ENCODE data around the gene MUC6. TPM values are rescaled to one million over a fixed set of nuclear protein-coding genes. Genes with fewer than 3 reads are reported as not detected.

The MUC6 gene
- total RNA-seq, 1 donor from 2014 or later = not detected

- Mint-ChIP-seq H3K9me3 (peaks cover 13% of the 10 kb centered on the region), H3K36me3 (ENCODE audit: low read depth) (peaks cover 13% of the 10 kb centered on the region), H3K27ac (ENCODE audit: unreplicated experiment) (no peak overlapping the region), H3K4me1 (no peaks in the 10 kb centered on the region), H3K4me3 (no peak overlapping the region), H3K27me3 (ENCODE audit: low read depth) (no peaks in the 10 kb centered on the region)
- no peak for DNase-seq (ENCODE audit: low read depth, low spot score)
- TF ChIP-seq CTCF (conservative IDR thresholded peaks at IDR 0.05) = no peak
Observed at GRCh38 chr11:1012291-1012690, 24.2 kb downstream of the MUC6 start.

GRCh38 chr11:1011320-1011698 lies 25.2 kb downstream of the MUC6 start:
- Mint-ChIP-seq H3K27ac (ENCODE audit: unreplicated experiment) (peak overlapping the region; percentile 57), H3K4me1 (no peaks in the 10 kb centered on the region), H3K36me3 (ENCODE audit: low read depth) (peaks cover 3% of the 10 kb centered on the region), H3K27me3 (ENCODE audit: low read depth) (no peaks in the 10 kb centered on the region), H3K9me3 (peaks cover 4% of the 10 kb centered on the region), H3K4me3 (no peak overlapping the region)
- TF ChIP-seq CTCF (conservative IDR thresholded peaks at IDR 0.05) = no peak
- DNase-seq (ENCODE audit: low read depth, low spot score) = no peak

GRCh38 chr11:1010551-1011319 lies 25.8 kb downstream of the MUC6 start:
- Mint-ChIP-seq H3K4me3 (no peak overlapping the region), H3K4me1 (no peaks in the 10 kb centered on the region), H3K9me3 (no peaks in the 10 kb centered on the region), H3K27ac (ENCODE audit: unreplicated experiment) (no peak overlapping the region), H3K27me3 (ENCODE audit: low read depth) (no peaks in the 10 kb centered on the region), H3K36me3 (ENCODE audit: low read depth) (no peaks in the 10 kb centered on the region)
- TF ChIP-seq CTCF (conservative IDR thresholded peaks at IDR 0.05) = no peak
- no peak for DNase-seq (ENCODE audit: low read depth, low spot score)

- no peak overlapping the region for H3K4me3 Mint-ChIP-seq
- no peak for TF ChIP-seq CTCF (conservative IDR thresholded peaks at IDR 0.05)
- H3K36me3 Mint-ChIP-seq (ENCODE audit: low read depth) = no peaks in the 10 kb centered on the region
Observed at GRCh38 chr11:1009991-1010390, 26.5 kb downstream of the MUC6 start.

GRCh38 chr11:1009371-1009770 lies 27.1 kb downstream of the MUC6 start:
- Mint-ChIP-seq H3K4me3 (no peak overlapping the region), H3K27me3 (ENCODE audit: low read depth) (no peaks in the 10 kb centered on the region), H3K9me3 (no peaks in the 10 kb centered on the region), H3K36me3 (ENCODE audit: low read depth) (no peaks in the 10 kb centered on the region), H3K27ac (ENCODE audit: unreplicated experiment) (no peak overlapping the region), H3K4me1 (no peaks in the 10 kb centered on the region)
- no peak for TF ChIP-seq CTCF (conservative IDR thresholded peaks at IDR 0.05)
- DNase-seq (ENCODE audit: low read depth, low spot score) = no peak

More at GRCh38 chr11:1009991-1010390, 26.5 kb downstream of the MUC6 start:
- DNase-seq (ENCODE audit: low read depth, low spot score) = no peak
- Mint-ChIP-seq H3K4me1 (no peaks in the 10 kb centered on the region), H3K27me3 (ENCODE audit: low read depth) (no peaks in the 10 kb centered on the region), H3K9me3 (no peaks in the 10 kb centered on the region), H3K27ac (ENCODE audit: unreplicated experiment) (no peak overlapping the region)

All from neural crest cell (in vitro differentiated cells).